HEK293 (cell line): ENCODE measurements around the gene ATP7A.

Experiments
- CTCF ChIP-seq: fragments of 450-650 bp; formaldehyde crosslinking; IDR thresholded peaks from 2 replicates; pipeline ENCODE4 v1.5.1; 2016; ENCODE audit warnings: missing biosample characterization, missing genetic modification characterization
- HIC1 ChIP-seq: fragments of 450-650 bp; formaldehyde crosslinking; IDR thresholded peaks from 2 replicates; pipeline ENCODE4 v1.5.1; 2016; ENCODE audit warnings: missing biosample characterization, missing genetic modification characterization
- KLF1 ChIP-seq: fragments of 450-650 bp; formaldehyde crosslinking; IDR thresholded peaks from 2 replicates; pipeline ENCODE4 v1.5.1; 2016; ENCODE audit warnings: missing biosample characterization, missing genetic modification characterization
- KLF7 ChIP-seq: fragments of 450-650 bp; formaldehyde crosslinking; IDR thresholded peaks from 2 replicates; pipeline ENCODE4 v1.5.1; 2016; ENCODE audit warnings: missing biosample characterization, missing genetic modification characterization, borderline replicate concordance
- SP3 ChIP-seq: fragments of 450-650 bp; formaldehyde crosslinking; IDR thresholded peaks from 2 replicates; pipeline ENCODE4 v1.5.1; 2016; ENCODE audit warnings: missing biosample characterization, missing genetic modification characterization
- ZFP37 ChIP-seq: fragments of 450-650 bp; formaldehyde crosslinking; IDR thresholded peaks from 2 replicates; pipeline ENCODE4 v1.5.1; 2016; ENCODE audit warnings: missing biosample characterization, missing genetic modification characterization
- ZNF114 ChIP-seq: fragments of 450-650 bp; formaldehyde crosslinking; IDR thresholded peaks from 2 replicates; pipeline ENCODE4 v1.5.0; 2017; ENCODE audit warnings: missing biosample characterization, missing genetic modification characterization
- ZNF184 ChIP-seq: fragments of 450-650 bp; IDR thresholded peaks from 2 replicates; pipeline ENCODE4 v1.5.1; 2018; ENCODE audit warnings: missing biosample characterization, mild to moderate bottlenecking, missing genetic modification characterization
- ZNF19 ChIP-seq: fragments of 450-650 bp; formaldehyde crosslinking; IDR thresholded peaks from 2 replicates; pipeline ENCODE4; 2016; ENCODE audit warnings: missing biosample characterization, missing genetic modification characterization, low read depth
- ZNF214 ChIP-seq: fragments of 450-650 bp; formaldehyde crosslinking; IDR thresholded peaks from 2 replicates; pipeline ENCODE4 v1.5.1; 2017; ENCODE audit warnings: missing biosample characterization, mild to moderate bottlenecking, missing genetic modification characterization, borderline replicate concordance
- ZNF302 ChIP-seq: fragments of 450-650 bp; formaldehyde crosslinking; IDR thresholded peaks from 2 replicates; pipeline ENCODE4 v1.5.1; 2016; ENCODE audit warnings: missing biosample characterization, missing genetic modification characterization, low read depth
- ZNF391 ChIP-seq: fragments of 450-650 bp; formaldehyde crosslinking; IDR thresholded peaks from 2 replicates; pipeline ENCODE4 v1.5.1; 2016; ENCODE audit warnings: low read depth, missing biosample characterization, missing genetic modification characterization, borderline replicate concordance
- ZNF394 ChIP-seq: fragments of 450-650 bp; formaldehyde crosslinking; IDR thresholded peaks from 2 replicates; pipeline ENCODE4 v1.5.1; 2016; ENCODE audit warnings: missing biosample characterization, missing genetic modification characterization, mild to moderate bottlenecking, moderate library complexity, borderline replicate concordance
- ZNF449 ChIP-seq: fragments of 450-650 bp; formaldehyde crosslinking; IDR thresholded peaks from 2 replicates; pipeline ENCODE4 v1.5.1; 2017; ENCODE audit warnings: missing biosample characterization, mild to moderate bottlenecking, missing genetic modification characterization, moderate library complexity
- ZNF473 ChIP-seq: fragments of 450-650 bp; formaldehyde crosslinking; IDR thresholded peaks from 2 replicates; pipeline ENCODE4 v1.5.1; 2017; ENCODE audit warnings: missing biosample characterization, missing genetic modification characterization
- ZNF501 ChIP-seq: fragments of 450-650 bp; formaldehyde crosslinking; IDR thresholded peaks from 2 replicates; pipeline ENCODE4 v1.5.1; 2016; ENCODE audit warnings: missing biosample characterization, missing genetic modification characterization
- ZNF580 ChIP-seq: fragments of 450-650 bp; formaldehyde crosslinking; IDR thresholded peaks from 2 replicates; pipeline ENCODE4 v1.5.1; 2016; ENCODE audit warnings: missing biosample characterization, missing genetic modification characterization
- ZNF626 ChIP-seq: fragments of 450-650 bp; sonication (Bioruptor Pico); formaldehyde crosslinking; IDR thresholded peaks from 2 replicates; pipeline ENCODE4 v1.5.1; 2018; ENCODE audit warnings: missing biosample characterization, missing genetic modification characterization, inconsistent platforms
- ZNF692 ChIP-seq: fragments of 450-650 bp; formaldehyde crosslinking; IDR thresholded peaks from 2 replicates; pipeline ENCODE4 v1.5.1; 2016; ENCODE audit warnings: missing biosample characterization, missing genetic modification characterization
- ZXDB ChIP-seq: fragments of 450-650 bp; formaldehyde crosslinking; IDR thresholded peaks from 2 replicates; pipeline ENCODE4 v1.5.1; 2016; ENCODE audit warnings: missing biosample characterization, missing genetic modification characterization

The ATP7A gene

GRCh38 chrX:77894921-77895886 is 15.3 kb upstream of the ATP7A start, which contains the start of gene MAGT1 (continued):
- TF ChIP-seq HIC1 (no peak), ZNF626 (no peak), ZNF394 (tag by site-specific recombination) (peak; percentile 65; the same call in 1 of the 2 replicates), KLF7 (0 out of 2 replicates have a peak, but pooled peaks have one; percentile 48), ZNF302 (tag by site-specific recombination) (no peak), ZNF391 (tag by site-specific recombination) (peak; percentile 71; the same call in 1 of the 2 replicates), ZNF19 (no peak), ZXDB (tag by site-specific recombination) (peak; percentile 100), ZNF692 (tag by site-specific recombination) (peak; percentile 97), SP3 (tag by site-specific recombination) (peak; percentile 45), CTCF (tag by site-specific recombination) (peak; percentile 73), ZNF580 (tag by site-specific recombination) (0 out of 2 replicates have a peak, but pooled peaks have one; percentile 7), ZNF501 (tag by site-specific recombination) (peak; percentile 68), KLF1 (0 out of 2 replicates have a peak, but pooled peaks have one; percentile 9), ZNF114 (no peak), ZFP37 (tag by site-specific recombination) (peak; percentile 49; the same call in 1 of the 2 replicates), ZNF214 (tag by site-specific recombination) (no peak), ZNF184 (tag by site-specific recombination) (no peak), ZNF473 (tag by site-specific recombination) (no peak), ZNF449 (tag by site-specific recombination) (no peak)
- TF ChIP-seq, all 188 proteins: peak for 27
